ENCODE measurements around the gene FAM3D.

Gene FAM3D

GRCh38 chr3:58627941-58628340, 38.6 kb downstream of the FAM3D start:
- TF ChIP-seq, protein P1, sequence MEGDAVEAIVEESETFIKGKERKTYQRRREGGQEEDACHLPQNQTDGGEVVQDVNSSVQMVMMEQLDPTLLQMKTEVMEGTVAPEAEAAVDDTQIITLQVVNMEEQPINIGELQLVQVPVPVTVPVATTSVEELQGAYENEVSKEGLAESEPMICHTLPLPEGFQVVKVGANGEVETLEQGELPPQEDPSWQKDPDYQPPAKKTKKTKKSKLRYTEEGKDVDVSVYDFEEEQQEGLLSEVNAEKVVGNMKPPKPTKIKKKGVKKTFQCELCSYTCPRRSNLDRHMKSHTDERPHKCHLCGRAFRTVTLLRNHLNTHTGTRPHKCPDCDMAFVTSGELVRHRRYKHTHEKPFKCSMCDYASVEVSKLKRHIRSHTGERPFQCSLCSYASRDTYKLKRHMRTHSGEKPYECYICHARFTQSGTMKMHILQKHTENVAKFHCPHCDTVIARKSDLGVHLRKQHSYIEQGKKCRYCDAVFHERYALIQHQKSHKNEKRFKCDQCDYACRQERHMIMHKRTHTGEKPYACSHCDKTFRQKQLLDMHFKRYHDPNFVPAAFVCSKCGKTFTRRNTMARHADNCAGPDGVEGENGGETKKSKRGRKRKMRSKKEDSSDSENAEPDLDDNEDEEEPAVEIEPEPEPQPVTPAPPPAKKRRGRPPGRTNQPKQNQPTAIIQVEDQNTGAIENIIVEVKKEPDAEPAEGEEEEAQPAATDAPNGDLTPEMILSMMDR (IDR thresholded peaks at IDR 0.05), result no peak

DNA sequence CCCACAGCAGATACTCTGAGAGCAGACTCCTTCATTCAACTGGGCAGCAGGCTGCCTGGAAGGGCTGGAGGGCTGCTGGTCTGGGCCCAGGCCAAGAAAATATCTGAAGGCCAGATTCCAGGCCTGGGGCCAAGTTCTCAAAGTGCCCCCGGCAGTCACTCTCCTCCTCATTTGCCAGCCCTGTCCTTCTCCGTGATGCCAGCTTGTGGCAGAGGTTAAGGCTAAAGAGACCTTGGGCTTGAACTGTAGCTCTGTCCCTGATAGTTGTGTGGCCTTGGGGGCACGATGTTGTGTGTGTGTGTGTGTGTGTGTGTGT, 39.0 kb downstream of the FAM3D start:
- TF ChIP-seq, protein P1 (IDR thresholded peaks at IDR 0.05), result no peak

DNA sequence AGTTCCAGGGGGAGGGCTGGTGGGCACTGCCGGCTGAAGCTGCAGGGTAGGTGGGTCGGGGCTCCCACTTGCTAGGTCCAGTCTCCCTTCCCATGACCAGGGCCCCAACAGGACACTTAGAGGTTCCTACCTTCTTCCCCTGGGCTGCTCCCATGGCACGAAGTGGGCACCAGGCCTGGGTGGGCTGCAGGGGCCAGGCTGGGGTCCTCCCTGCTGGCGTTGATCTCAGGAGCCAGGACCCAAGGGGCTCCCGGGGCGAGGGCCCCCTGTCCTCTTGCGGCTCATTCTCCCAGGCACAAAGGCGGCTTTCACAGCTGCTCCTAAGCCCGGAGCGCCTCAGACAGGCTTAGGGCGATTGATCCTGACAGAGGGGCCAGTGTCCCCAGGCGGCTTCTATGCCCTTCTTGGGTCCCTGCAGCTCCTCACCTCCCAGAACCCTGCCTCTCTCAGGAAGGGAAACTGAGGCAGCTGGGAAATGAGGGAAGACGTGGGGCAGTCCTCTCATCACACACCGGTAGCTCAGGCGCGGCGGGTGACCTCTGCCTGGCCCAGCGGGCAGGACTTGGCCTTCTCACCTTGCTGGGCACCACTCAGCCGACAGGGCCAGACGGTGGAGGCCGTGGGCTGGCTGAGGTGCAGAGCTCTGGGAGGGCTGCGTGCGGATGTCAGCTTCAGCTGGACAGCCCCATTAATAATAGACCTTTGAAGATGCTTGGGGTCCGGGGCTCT, 39.6 kb downstream of the FAM3D start:
- TF ChIP-seq, protein P1 (IDR thresholded peaks at IDR 0.05), result no peak

- TF ChIP-seq, protein P1 (IDR thresholded peaks at IDR 0.05), result no peak
Measured at GRCh38 chr3:58625196-58625824, 41.3 kb downstream of the FAM3D start.

GRCh38 chr3:58624550-58624949, 42.0 kb downstream of the FAM3D start:
- TF ChIP-seq, protein P1 (IDR thresholded peaks at IDR 0.05), result no peak

DNA sequence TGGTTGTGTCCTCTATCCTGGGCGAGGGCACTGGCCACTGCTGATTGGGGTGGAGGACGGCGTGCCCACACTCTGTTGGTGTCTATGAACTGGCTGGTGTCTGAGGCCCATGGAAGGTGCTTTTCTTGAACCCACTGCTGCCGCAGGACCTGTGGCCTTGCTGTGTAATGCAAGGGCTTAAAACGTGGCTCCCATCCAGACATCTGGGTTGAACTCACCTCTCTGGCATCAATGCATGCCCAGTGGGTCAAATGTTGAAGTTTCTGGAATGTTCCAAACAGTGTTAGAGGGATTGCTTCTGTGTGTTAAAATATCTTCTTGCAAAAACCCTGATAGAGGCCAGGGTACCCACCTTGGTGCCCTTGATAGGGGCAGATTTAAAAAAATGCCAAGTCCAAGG, 42.6 kb downstream of the FAM3D start:
- TF ChIP-seq, protein P1 (IDR thresholded peaks at IDR 0.05), result no peak

GRCh38 chr3:58623478-58623877, 43.1 kb downstream of the FAM3D start:
- TF ChIP-seq, protein P1 (IDR thresholded peaks at IDR 0.05), result no peak

Measured in LNCAP (cell line).